A549 treated with Hydrocortisone at 1 μM for 4 hours (cell line): Measurements from ENCODE around the gene SPCS1. TPM values are rescaled to one million over a fixed set of nuclear protein-coding genes. Genes with fewer than 3 reads are reported as not detected.

Source experiments
- total RNA-seq: library from RNA; stranded (reverse); fragments of 200-300 nt; extraction: Qiagen RNA extraction; gene quantifications from 5 replicates; pipeline ENCODE4 v1.2.3, GENCODE V29; 2022

The SPCS1 gene
- 145 to 168 TPM (median 158 TPM) in 5 replicates for total RNA-seq

GRCh38 chr3:52705688-52706686 lies at the start of gene SPCS1, which contains the start of gene GLT8D1:
SPCS1 (plus strand) TSS chr3:52706106; CDS start chr3:52706247, 141 bp downstream.
GLT8D1 (minus strand) TSS chr3:52705791; CDS start chr3:52700460, 5,331 bp downstream.

GRCh38 chr3:52685709-52686691 lies 19.9 kb upstream of the SPCS1 start, which contains the start of the genes GNL3 and PBRM1:
GNL3 (plus strand) TSS chr3:52686032; CDS start chr3:52686093, 61 bp downstream.
PBRM1 (minus strand) TSS chr3:52685913.

Other genes with a start within 250 kb of the SPCS1 start
- gene STAB1, start 210.8 kb upstream of the SPCS1 start, total RNA-seq: 0.03 to 0.21 TPM (median 0.09 TPM) in 5 replicates
- gene NT5DC2, start 172.2 kb upstream of the SPCS1 start, total RNA-seq: 86.6 to 102 TPM (median 96.8 TPM) in 5 replicates
- gene UQCC5, start 169.5 kb upstream of the SPCS1 start, total RNA-seq: 52.2 to 71.7 TPM (median 61.7 TPM) in 5 replicates
- 9.5 to 17.9 TPM (median 15.1 TPM) in 5 replicates for gene PBRM1, start 20.2 kb upstream of the SPCS1 start, total RNA-seq
- 84.4 to 149 TPM (median 91.0 TPM) in 5 replicates for gene GNL3, start 20.1 kb upstream of the SPCS1 start, total RNA-seq
- 35.0 to 41.9 TPM (median 38.7 TPM) in 5 replicates for gene GLT8D1, start 315 bp upstream of the SPCS1 start, total RNA-seq
- gene NEK4, start 64.8 kb downstream of the SPCS1 start, total RNA-seq: 10.7 to 15.3 TPM (median 12.7 TPM) in 5 replicates
- not detected in 5 replicates for gene ITIH1, start 71.5 kb downstream of the SPCS1 start, total RNA-seq
- 0.06 to 0.21 TPM (median 0.18 TPM) in 3 of 5 replicates, not detected in the others for gene ITIH3, start 88.7 kb downstream of the SPCS1 start, total RNA-seq
- gene ITIH4, start 124.6 kb downstream of the SPCS1 start, total RNA-seq: 0.44 to 1.5 TPM (median 1.1 TPM) in 5 replicates
- 0.20 to 0.32 TPM in 2 of 5 replicates, not detected in the others for gene MUSTN1, start 128.9 kb downstream of the SPCS1 start, total RNA-seq
- 7.5 to 9.0 TPM (median 8.5 TPM) in 5 replicates for gene STIMATE, start 191.4 kb downstream of the SPCS1 start, total RNA-seq